GM19023 (cell line): ENCODE results near the gene UBASH3A.
"Not testable (repeated sequence)": the region's sequence is repeated elsewhere in the genome, so short reads cannot be mapped to it uniquely, and the experiment has no call there.

ENCODE experiments used
- ATAC-seq: cut with Tn5 transposase; IDR thresholded peaks from one replicate; pipeline ENCODE4 v1.9.1; 2021; ENCODE audit warnings: mild to moderate bottlenecking, moderate library complexity; ENCODE audit not compliant: unreplicated experiment

Gene UBASH3A

GRCh38 chr21:42463861-42464515, 60.3 kb downstream of the UBASH3A start:
- no peak for ATAC-seq

GRCh38 chr21:42465008-42465802, 61.5 kb downstream of the UBASH3A start:
- no peak for ATAC-seq

- ATAC-seq = no peak
Measured at GRCh38 chr21:42465803-42466127, 62.1 kb downstream of the UBASH3A start.

GRCh38 chr21:42466700-42467099, 63.0 kb downstream of the UBASH3A start:
- ATAC-seq = no peak

GRCh38 chr21:42467140-42467983, 63.7 kb downstream of the UBASH3A start:
- no peak for ATAC-seq

- ATAC-seq = no peak
Measured at GRCh38 chr21:42468491-42469131, 64.9 kb downstream of the UBASH3A start.

GRCh38 chr21:42469272-42469671, 65.6 kb downstream of the UBASH3A start:
- ATAC-seq = no peak

- ATAC-seq = not testable (repeated sequence)
Measured at GRCh38 chr21:42469726-42470125, 66.0 kb downstream of the UBASH3A start.

- ATAC-seq = no peak
Measured at GRCh38 chr21:42471206-42471605, 67.5 kb downstream of the UBASH3A start.

GRCh38 chr21:42471716-42472330, 68.1 kb downstream of the UBASH3A start:
- ATAC-seq = no peak

- no peak for ATAC-seq
Measured at GRCh38 chr21:42472521-42472920, 68.8 kb downstream of the UBASH3A start.

GRCh38 chr21:42473498-42474042, 69.9 kb downstream of the UBASH3A start:
- ATAC-seq = no peak

- peak; percentile 47 for ATAC-seq
Measured at GRCh38 chr21:42474043-42474831, 70.5 kb downstream of the UBASH3A start.

GRCh38 chr21:42475036-42475435, 71.3 kb downstream of the UBASH3A start:
- ATAC-seq = no peak

- no peak for ATAC-seq
Measured at GRCh38 chr21:42475526-42476387, 72.1 kb downstream of the UBASH3A start.

- no peak for ATAC-seq
Measured at GRCh38 chr21:42476388-42477331, 73.0 kb downstream of the UBASH3A start.

GRCh38 chr21:42478504-42478903, 74.8 kb downstream of the UBASH3A start:
- ATAC-seq = no peak

- ATAC-seq = no peak
Measured at GRCh38 chr21:42479582-42479981, 75.9 kb downstream of the UBASH3A start.
